ENCODE measurements around the gene PLEKHA4. TPM values are rescaled to one million over a fixed set of nuclear protein-coding genes. Genes with fewer than 3 reads are reported as not detected.

The PLEKHA4 gene
- total RNA-seq, 3 donors from 2014 or later: 6.4 to 25.6 (median 22.4) TPM

DNA sequence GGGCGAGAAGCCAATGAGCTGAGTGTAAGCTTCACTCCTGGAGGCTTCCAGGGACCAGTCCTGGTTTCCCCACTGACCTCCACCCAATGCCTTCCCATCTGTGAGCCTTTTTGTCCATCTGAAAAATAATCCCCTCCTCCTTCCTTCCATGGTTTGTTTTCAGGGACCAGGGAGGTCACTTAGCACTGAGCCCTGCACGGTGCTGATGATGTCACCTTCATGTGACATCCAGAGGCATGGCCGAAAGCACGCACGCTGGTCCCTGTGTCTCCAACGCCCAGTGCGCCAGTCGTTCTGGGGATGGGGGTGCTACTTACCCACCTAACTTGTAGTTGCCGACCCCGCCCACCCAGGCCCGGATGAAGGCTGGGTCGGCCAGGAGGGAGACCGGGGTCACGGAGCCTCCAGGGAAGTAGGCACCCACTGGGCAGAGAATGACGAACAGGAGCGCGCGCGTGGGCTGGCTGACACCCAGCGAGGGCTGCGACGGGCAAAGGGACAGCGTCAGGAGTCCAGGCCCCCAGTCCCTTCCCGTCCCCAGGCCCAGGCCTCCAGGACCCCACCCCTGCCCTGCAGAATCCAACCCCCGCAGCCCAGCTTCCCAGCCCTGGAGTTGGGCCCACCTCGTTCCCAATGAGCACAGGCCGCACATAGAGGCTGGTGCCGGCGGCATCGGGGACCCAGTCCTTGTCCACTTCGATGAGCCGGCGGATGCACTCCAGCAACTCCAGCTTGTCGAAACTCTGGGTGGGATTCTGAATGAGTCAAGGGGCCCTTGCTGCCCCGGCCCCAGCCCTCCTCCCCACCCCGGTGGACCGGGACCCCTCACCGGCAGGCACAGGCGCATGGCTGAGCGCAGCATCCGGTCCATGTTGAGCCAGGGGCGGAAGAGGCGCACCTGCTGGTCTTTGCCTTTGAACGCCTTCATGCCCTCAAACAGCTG lies 68.8 kb downstream of the PLEKHA4 start:
- Histone ChIP-seq H3K4me1 (no peaks in the 10 kb centered on the region), H3K27me3 (no peaks in the 10 kb centered on the region), H3K27ac (peak overlapping the region in 1 of 2 donors; percentile 14), H3K9me3 (no peaks in the 10 kb centered on the region), H3K4me3 (no peak overlapping the region), H3K36me3 (no peaks in the 10 kb centered on the region)
- intact Hi-C loops (cut with DNase I; ENCODE audit: low total_unique reads): loop anchor here (5.0 kb wide), 1 partner anchor 33 kb away; no protein-coding TSS in a partner anchor
- DNase-seq (ENCODE audit: low spot score in 2 of 2): no peak
- TF ChIP-seq POLR2A (IDR thresholded peaks at IDR 0.05) (no peak), POLR2AphosphoS5 (IDR thresholded peaks at IDR 0.05) (no peak)
- TF ChIP-seq, protein P1, sequence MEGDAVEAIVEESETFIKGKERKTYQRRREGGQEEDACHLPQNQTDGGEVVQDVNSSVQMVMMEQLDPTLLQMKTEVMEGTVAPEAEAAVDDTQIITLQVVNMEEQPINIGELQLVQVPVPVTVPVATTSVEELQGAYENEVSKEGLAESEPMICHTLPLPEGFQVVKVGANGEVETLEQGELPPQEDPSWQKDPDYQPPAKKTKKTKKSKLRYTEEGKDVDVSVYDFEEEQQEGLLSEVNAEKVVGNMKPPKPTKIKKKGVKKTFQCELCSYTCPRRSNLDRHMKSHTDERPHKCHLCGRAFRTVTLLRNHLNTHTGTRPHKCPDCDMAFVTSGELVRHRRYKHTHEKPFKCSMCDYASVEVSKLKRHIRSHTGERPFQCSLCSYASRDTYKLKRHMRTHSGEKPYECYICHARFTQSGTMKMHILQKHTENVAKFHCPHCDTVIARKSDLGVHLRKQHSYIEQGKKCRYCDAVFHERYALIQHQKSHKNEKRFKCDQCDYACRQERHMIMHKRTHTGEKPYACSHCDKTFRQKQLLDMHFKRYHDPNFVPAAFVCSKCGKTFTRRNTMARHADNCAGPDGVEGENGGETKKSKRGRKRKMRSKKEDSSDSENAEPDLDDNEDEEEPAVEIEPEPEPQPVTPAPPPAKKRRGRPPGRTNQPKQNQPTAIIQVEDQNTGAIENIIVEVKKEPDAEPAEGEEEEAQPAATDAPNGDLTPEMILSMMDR (IDR thresholded peaks at IDR 0.05): no peak

DNA sequence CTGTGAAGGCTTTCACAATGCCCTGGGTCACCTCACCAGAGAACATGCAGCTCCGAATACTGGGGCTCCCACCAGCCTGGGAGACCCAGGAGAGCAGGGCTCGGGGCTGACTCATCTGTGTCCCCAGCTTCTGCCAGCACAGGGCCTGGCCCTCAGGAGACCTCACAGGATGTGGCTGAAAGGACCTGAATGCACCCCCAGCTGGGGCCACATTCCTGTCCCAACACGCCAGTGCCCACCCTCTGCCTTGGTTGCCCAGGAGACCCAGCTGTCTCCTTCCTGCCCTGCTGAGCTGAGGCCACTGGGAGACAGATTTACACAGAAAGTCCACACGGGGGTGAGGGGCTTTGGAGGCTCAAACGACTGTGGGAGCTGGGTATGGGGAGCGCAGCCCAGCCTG lies 69.5 kb downstream of the PLEKHA4 start:
- no peak for TF ChIP-seq POLR2AphosphoS5 (IDR thresholded peaks at IDR 0.05)
- no peak for TF ChIP-seq POLR2A (IDR thresholded peaks at IDR 0.05)
- TF ChIP-seq, protein P1 (IDR thresholded peaks at IDR 0.05): no peak
- no peak for DNase-seq (ENCODE audit: low spot score in 2 of 2)
- intact Hi-C loops (cut with DNase I; ENCODE audit: low total_unique reads): loop anchor here (5.0 kb wide), 1 partner anchor 33 kb away; no protein-coding TSS in a partner anchor
- Histone ChIP-seq H3K27ac (peak overlapping the region in 1 of 2 donors; percentile 14), H3K9me3 (no peaks in the 10 kb centered on the region), H3K36me3 (no peaks in the 10 kb centered on the region), H3K4me3 (no peak overlapping the region), H3K27me3 (no peaks in the 10 kb centered on the region), H3K4me1 (no peaks in the 10 kb centered on the region)

DNA sequence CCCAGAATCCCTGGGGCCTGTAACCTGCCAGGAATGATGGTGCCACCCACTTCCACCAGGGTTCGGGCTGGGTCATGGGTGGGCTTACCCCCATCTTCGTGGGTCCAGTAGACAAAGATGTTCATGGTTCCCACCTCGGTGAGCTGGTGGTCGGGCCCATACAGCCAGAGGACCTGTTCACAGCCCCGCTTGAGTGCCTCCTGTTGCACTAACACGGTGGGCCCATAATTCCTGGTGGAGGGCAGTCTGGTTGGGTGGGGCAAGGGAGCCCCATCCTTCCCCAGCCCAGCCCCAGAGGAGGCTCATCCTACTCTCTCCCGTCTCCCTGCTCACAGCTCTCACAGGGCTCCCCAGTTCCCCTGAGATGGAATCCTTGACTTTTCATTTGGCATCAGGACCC lies 71.3 kb downstream of the PLEKHA4 start:
- Histone ChIP-seq H3K27ac (no peak overlapping the region), H3K9me3 (no peaks in the 10 kb centered on the region), H3K36me3 (no peaks in the 10 kb centered on the region), H3K27me3 (no peaks in the 10 kb centered on the region), H3K4me3 (no peak overlapping the region), H3K4me1 (no peaks in the 10 kb centered on the region)
- intact Hi-C loops (cut with DNase I; ENCODE audit: low total_unique reads): loop anchor here (5.0 kb wide), 1 partner anchor 35 kb away; no protein-coding TSS in a partner anchor
- DNase-seq (ENCODE audit: low spot score in 2 of 2): no peak
- no peak for TF ChIP-seq POLR2AphosphoS5 (IDR thresholded peaks at IDR 0.05)
- TF ChIP-seq POLR2A (IDR thresholded peaks at IDR 0.05): no peak
- TF ChIP-seq, protein P1 (IDR thresholded peaks at IDR 0.05): no peak

DNA sequence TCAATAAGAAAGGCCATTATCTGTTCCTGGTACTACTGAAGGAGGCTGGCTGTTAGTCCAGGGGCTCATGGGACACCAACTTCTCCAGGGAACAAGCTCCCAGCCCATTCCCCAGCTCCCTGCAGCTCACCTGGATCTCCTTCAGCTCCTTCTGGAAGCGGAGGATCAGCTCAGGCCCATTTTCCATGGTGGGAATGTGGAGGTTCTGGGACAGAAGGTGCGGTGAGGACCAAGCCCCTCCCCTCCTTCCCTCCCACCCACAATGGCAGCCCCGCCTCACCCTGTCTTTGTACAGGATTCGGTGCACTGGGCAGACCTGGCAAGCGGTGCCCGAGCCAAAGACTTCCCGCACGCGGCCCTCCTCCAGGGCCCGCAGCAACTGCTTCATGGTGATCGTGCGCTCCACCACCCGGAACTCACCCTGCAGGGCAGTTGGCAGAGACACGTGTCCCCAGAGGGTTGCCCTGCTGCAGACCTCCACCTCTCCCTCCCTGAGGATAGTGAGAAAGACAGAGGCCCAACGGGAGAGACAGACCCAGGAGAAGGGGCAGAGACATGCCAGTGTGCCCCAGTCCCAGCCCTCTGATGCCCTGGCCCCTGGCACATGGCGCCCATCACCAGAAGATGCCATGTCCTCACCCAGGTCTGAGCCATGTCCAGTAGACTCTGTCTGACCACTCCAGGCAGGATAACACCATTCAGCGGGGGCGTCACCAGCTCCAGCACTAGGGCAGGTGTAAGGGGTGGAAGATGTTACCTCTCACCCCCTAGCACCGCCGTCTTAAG lies 71.9 kb downstream of the PLEKHA4 start:
- H3K27ac ChIP-seq: peak overlapping the region; percentile 86 to 91

More for the DNA sequence above, 71.9 kb downstream of the PLEKHA4 start:
- Histone ChIP-seq H3K4me1 (no peaks in the 10 kb centered on the region), H3K9me3 (no peaks in the 10 kb centered on the region), H3K4me3 (no peak overlapping the region), H3K36me3 (no peaks in the 10 kb centered on the region), H3K27me3 (no peaks in the 10 kb centered on the region)
- TF ChIP-seq, protein P1 (IDR thresholded peaks at IDR 0.05): no peak
- TF ChIP-seq POLR2A (IDR thresholded peaks at IDR 0.05) (no peak), POLR2AphosphoS5 (IDR thresholded peaks at IDR 0.05) (no peak)
- intact Hi-C loops (cut with DNase I; ENCODE audit: low total_unique reads): loop anchor here (5.0 kb wide), 1 partner anchor 36 kb away; no protein-coding TSS in a partner anchor
- DNase-seq (ENCODE audit: low spot score in 2 of 2): no peak

Data from breast epithelium (tissue), 4 donors.